Measurements from ENCODE around the gene ZNF276.
"Not testable (repeated sequence)": the region's sequence is repeated elsewhere in the genome, so short reads cannot be mapped to it uniquely, and the experiment has no call there.

Gene ZNF276

GRCh38 chr16:89782489-89782888 is 61.2 kb downstream of the ZNF276 start:
- in situ Hi-C loops (cut with HindIII; ENCODE audit: low sequenced_read_pairs): no loop called here
- TF ChIP-seq CTCF (IDR thresholded peaks at IDR 0.05; ENCODE audit: low read depth, low read length): no peak
- no peak overlapping the region for H3K4me3 ChIP-seq (ENCODE audit: low read depth, low read length)
- no peak for DNase-seq (ENCODE audit: low read depth, low spot score)

- H3K4me3 ChIP-seq (ENCODE audit: low read depth, low read length); DNase-seq (ENCODE audit: low read depth, low spot score); in situ Hi-C loops (cut with HindIII; ENCODE audit: low sequenced_read_pairs): not testable (repeated sequence)
Measured at GRCh38 chr16:89783952-89784351, 62.6 kb downstream of the ZNF276 start.

GRCh38 chr16:89784406-89784805 is 63.1 kb downstream of the ZNF276 start:
- no peak for DNase-seq (ENCODE audit: low read depth, low spot score)
- TF ChIP-seq CTCF (IDR thresholded peaks at IDR 0.05; ENCODE audit: low read depth, low read length): no peak
- no peak overlapping the region for H3K4me3 ChIP-seq (ENCODE audit: low read depth, low read length)
- in situ Hi-C loops (cut with HindIII; ENCODE audit: low sequenced_read_pairs): no loop called here

- no peak overlapping the region for H3K4me3 ChIP-seq (ENCODE audit: low read depth, low read length)
- no peak for DNase-seq (ENCODE audit: low read depth, low spot score)
- no peak for TF ChIP-seq CTCF (IDR thresholded peaks at IDR 0.05; ENCODE audit: low read depth, low read length)
- in situ Hi-C loops (cut with HindIII; ENCODE audit: low sequenced_read_pairs): no loop called here
Measured at GRCh38 chr16:89785523-89786155, 64.3 kb downstream of the ZNF276 start.

- in situ Hi-C loops (cut with HindIII; ENCODE audit: low sequenced_read_pairs): no loop called here
- H3K4me3 ChIP-seq (ENCODE audit: low read depth, low read length): no peak overlapping the region
- DNase-seq (ENCODE audit: low read depth, low spot score): no peak
- TF ChIP-seq CTCF (IDR thresholded peaks at IDR 0.05; ENCODE audit: low read depth, low read length): no peak
Measured at GRCh38 chr16:89786474-89787364, 65.4 kb downstream of the ZNF276 start.

GRCh38 chr16:89787365-89787805 is 66.0 kb downstream of the ZNF276 start:
- in situ Hi-C loops (cut with HindIII; ENCODE audit: low sequenced_read_pairs): no loop called here
- TF ChIP-seq CTCF (IDR thresholded peaks at IDR 0.05; ENCODE audit: low read depth, low read length): no peak
- no peak overlapping the region for H3K4me3 ChIP-seq (ENCODE audit: low read depth, low read length)
- DNase-seq (ENCODE audit: low read depth, low spot score): no peak

Data from astrocyte of the spinal cord (primary cell).